CD4-positive, alpha-beta T cell treated with Interleukin-1 beta for 1 hour (primary cell): ENCODE data around the gene BTBD8.

Experiments used
- DNase-seq, 2 donors: peaks; one replicate each; pipeline ENCODE4 v3.0.0-alpha.2; 2020 to 2022

Gene BTBD8

GRCh38 chr1:92094595-92094994, 14.4 kb downstream of the BTBD8 start:
- no peak for DNase-seq

- DNase-seq, result peak in 1 of 2 donors; percentile 23
Observed at GRCh38 chr1:92095874-92096273, 15.7 kb downstream of the BTBD8 start.

GRCh38 chr1:92096317-92096716, 16.2 kb downstream of the BTBD8 start:
- peak in 1 of 2 donors; percentile 55 for DNase-seq

GRCh38 chr1:92105546-92106081, 25.5 kb downstream of the BTBD8 start:
- no peak for DNase-seq

GRCh38 chr1:92108631-92109030, 28.5 kb downstream of the BTBD8 start:
- DNase-seq, result no peak

DNA sequence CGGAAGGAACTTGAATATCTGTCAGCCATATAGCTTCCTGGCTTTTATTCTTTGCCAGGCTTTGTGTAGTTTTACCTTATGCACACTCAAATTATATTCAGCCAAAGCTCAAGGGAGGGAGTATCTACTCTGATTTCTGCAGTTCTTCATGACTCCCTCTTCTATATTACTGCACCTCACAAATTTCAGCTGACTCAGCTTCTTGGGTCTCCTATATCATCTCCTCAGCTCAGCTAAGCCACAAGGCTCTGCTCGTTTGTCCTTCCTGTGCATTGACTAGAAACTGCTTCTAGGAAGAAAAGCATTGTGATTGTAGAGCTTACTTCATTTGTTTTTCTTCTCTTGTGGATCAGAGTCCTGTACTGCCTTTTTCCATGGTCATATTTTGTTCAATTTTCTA, 37.4 kb downstream of the BTBD8 start:
- DNase-seq, result no peak

DNA sequence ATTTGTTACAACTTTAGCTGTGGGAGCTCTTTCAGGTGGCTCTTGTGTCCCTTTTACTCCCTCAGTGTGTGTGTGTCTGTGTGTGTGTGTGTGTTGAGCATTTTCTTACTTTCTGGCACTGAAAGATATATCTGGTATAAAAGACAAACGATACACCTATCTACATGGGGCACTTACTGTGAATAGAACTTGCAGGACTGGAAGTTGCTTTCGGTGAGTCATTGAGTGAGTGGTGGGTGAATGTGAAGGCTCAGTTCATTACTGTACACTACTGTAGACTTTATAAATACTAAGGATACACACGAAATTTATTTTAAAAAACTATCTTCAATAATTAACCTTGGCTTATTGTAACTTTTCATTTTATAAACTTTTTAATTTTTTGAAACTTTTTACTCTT, 38.7 kb downstream of the BTBD8 start:
- DNase-seq, result no peak

GRCh38 chr1:92123868-92124267, 43.7 kb downstream of the BTBD8 start:
- no peak for DNase-seq

GRCh38 chr1:92125204-92125603, 45.1 kb downstream of the BTBD8 start:
- no peak for DNase-seq

DNA sequence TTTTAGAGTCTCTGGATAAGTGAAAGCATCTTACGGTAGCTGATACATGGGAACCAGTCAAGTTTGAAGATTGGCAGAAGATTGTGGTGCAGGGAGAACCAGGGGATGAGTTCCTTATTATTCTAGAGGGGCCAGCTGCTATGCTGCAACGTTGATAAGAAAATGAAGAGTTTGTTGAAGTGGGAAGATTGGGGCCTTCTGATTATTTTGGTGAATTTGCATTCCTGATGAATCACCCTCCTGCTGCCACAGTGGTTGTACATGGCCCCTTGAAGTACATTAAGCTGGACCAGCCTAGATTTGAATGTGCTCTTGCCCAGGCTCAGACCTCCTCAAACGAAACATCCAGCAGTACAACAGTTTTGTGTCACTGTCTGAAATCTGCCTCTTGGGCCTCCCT, 45.9 kb downstream of the BTBD8 start:
- no peak for DNase-seq

DNA sequence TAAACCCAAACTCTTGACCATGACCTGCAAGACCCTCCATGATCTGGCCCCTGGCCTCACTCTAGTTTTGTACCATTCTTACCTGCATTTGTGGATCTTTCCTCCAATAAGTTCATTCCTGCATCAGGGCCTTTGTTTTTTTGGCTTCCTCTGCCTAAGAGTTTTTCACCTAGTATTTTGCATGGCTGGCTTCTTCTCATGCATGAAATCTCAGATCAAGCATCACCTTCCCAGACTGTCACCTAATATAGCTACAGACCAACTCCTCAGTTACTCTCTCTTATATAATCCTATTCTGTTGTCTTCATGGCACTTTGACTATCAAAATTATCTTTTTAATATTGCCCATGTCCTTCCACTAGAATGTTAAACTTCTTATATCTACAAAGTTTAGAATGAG, 54.2 kb downstream of the BTBD8 start:
- no peak for DNase-seq

DNA sequence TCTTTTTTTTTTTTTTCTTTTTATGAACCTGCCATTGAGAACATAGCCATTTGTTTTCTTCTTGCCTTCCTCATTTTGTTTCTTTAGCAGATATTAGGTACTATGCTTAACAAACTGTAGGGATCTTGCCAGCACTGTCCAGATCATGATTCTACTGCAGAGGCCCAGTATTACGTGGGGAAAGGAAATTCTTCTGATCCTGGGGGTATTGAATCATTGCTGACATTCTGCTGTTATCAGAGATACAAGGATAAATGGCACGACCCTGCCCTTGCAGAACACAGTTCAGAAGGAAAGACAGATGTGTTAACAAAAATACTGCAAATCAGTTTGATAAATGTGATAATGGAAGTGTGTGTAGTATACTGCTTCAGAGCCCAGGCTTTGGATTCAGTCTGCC, 56.2 kb downstream of the BTBD8 start:
- DNase-seq, result no peak

DNA sequence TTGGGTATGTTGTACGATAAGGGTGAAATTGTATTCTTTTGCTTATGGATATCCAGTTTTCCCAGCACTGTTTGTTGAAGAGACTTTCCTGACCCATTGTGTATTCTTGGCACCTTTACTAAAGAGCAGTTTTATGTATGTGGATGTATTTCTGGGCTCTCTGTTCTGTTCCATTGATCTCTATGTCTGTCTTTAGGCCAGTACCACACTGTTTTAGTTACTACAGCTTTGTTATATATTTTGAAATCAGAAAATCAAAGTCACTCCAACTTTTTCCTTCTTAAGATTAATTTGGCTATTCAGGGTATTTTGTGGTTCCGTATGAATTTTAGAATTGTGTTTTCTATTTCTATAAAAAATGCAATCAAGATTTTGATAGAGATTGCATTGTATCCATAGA, 74.8 kb downstream of the BTBD8 start:
- DNase-seq, result no peak

- DNase-seq, result no peak
Observed at GRCh38 chr1:92159593-92159992, 79.4 kb downstream of the BTBD8 start.

- no peak for DNase-seq
Observed at GRCh38 chr1:92165389-92165788, 85.2 kb downstream of the BTBD8 start.

- no peak for DNase-seq
Observed at GRCh38 chr1:92167151-92167550, 87.0 kb downstream of the BTBD8 start.

- DNase-seq, result no peak
Observed at GRCh38 chr1:92168657-92169056, 88.5 kb downstream of the BTBD8 start.

GRCh38 chr1:92169214-92170005, 89.3 kb downstream of the BTBD8 start:
- DNase-seq, result no peak

DNA sequence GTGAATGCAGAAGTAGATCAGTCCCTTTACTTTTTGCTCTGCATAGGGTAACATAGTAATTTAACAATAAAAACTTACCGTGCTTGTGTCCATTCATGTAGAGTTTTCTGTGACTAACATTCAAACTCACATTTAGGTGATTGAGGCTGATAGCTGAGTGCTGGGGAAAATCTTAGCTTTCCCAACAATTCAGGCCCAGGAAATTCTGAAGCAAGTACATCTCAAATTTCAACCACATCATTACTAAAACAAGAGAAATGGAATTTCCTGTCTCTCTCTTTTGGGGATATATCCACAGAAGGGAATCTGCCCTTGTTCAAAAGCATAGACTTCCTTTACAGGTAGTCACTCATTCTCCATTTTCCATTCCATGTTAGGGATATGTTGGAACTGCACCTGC, 104.5 kb downstream of the BTBD8 start:
- no peak for DNase-seq

- DNase-seq, result no peak
Observed at GRCh38 chr1:92186081-92186480, 105.9 kb downstream of the BTBD8 start.

- DNase-seq, result no peak
Observed at GRCh38 chr1:92188436-92189255, 108.5 kb downstream of the BTBD8 start.

- no peak for DNase-seq
Observed at GRCh38 chr1:92191726-92192125, 111.6 kb downstream of the BTBD8 start.

DNA sequence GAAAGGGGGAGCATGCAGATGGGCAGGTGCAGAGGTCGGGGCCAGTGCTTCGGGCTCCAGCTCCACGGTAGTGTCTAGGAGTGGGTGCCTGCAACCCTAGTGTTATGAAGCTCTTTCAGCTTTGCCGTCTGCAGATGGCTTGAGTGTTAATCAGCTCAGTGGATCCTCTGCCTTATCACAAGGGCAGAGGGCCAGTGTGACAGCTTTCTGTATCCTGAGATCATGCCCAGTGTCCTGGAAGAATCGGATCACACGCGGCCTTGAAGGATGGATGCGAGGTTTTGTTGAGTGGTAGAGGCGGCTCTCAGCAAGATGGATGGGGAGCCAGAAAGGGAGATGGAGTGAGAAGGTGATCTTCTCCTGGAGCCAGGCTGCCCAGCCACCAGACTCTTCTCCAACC, 112.1 kb downstream of the BTBD8 start:
- DNase-seq, result no peak

GRCh38 chr1:92194511-92194910, 114.4 kb downstream of the BTBD8 start:
- DNase-seq, result no peak
